ENCODE measurements around the gene DCST1.

The DCST1 gene

DNA sequence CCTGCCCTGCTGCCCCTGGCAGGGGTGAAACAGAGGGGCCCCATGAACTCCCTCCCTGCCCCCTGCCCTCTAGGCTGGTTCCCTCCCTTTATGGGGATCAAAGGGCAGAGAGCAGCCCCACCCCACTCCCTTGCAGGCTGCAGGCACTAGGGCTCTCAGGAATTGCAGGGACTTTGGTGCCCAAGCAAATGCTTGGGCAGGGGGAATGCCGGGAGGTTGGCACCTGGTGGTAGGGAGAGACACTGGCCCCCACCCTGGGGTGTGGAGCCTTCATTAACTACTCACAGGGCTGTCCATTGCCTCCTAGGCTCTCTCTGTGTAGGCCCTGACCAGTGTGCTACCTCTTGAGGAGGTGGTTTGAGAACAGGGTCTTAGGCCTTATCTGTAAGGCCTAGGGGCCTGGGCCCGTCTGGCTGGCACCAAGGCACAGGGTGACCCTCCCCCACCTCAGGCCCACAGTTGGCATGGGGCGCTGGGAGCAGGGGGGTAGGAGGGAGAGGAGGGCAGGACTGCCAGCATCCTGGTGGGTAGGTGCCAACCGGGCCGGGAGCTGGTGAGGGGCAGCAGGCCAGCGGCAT, 26.3 kb upstream of the DCST1 start:
- Mint-ChIP-seq H3K4me3 (no peak overlapping the region), H3K27ac (peak overlapping the region; percentile 92), H3K9me3 (no peaks in the 10 kb centered on the region), H3K4me1 (peaks cover 59% of the 10 kb centered on the region), H3K27me3 (no peaks in the 10 kb centered on the region), H3K36me3 (no peaks in the 10 kb centered on the region)

GRCh38 chr1:155008015-155008941, 25.3 kb upstream of the DCST1 start:
- peak overlapping the region; percentile 96 for H3K27ac Mint-ChIP-seq
- H3K27me3 Mint-ChIP-seq = no peaks in the 10 kb centered on the region
- H3K4me3 Mint-ChIP-seq = peak overlapping the region; percentile 94
- no peaks in the 10 kb centered on the region for H3K9me3 Mint-ChIP-seq
- H3K36me3 Mint-ChIP-seq = no peaks in the 10 kb centered on the region
- H3K4me1 Mint-ChIP-seq = peaks cover 68% of the 10 kb centered on the region

- peak overlapping the region; percentile 94 for H3K4me3 Mint-ChIP-seq
- H3K9me3 Mint-ChIP-seq = no peaks in the 10 kb centered on the region
- H3K27ac Mint-ChIP-seq = peak overlapping the region; percentile 97
- H3K4me1 Mint-ChIP-seq = peaks cover 71% of the 10 kb centered on the region
- no peaks in the 10 kb centered on the region for H3K36me3 Mint-ChIP-seq
- no peaks in the 10 kb centered on the region for H3K27me3 Mint-ChIP-seq
Observed at GRCh38 chr1:155009221-155009711, 24.4 kb upstream of the DCST1 start.

GRCh38 chr1:155009742-155010141, 23.9 kb upstream of the DCST1 start:
- Mint-ChIP-seq H3K27me3 (no peaks in the 10 kb centered on the region), H3K4me3 (peak overlapping the region; percentile 94), H3K9me3 (no peaks in the 10 kb centered on the region), H3K4me1 (peaks cover 71% of the 10 kb centered on the region), H3K27ac (peak overlapping the region; percentile 97), H3K36me3 (no peaks in the 10 kb centered on the region)

- H3K27me3 Mint-ChIP-seq = no peaks in the 10 kb centered on the region
- H3K36me3 Mint-ChIP-seq = no peaks in the 10 kb centered on the region
- H3K4me1 Mint-ChIP-seq = peaks cover 69% of the 10 kb centered on the region
- H3K27ac Mint-ChIP-seq = peak overlapping the region; percentile 97
- H3K9me3 Mint-ChIP-seq = no peaks in the 10 kb centered on the region
- peak overlapping the region; percentile 94 for H3K4me3 Mint-ChIP-seq
Observed at GRCh38 chr1:155010211-155010918, 23.3 kb upstream of the DCST1 start.

GRCh38 chr1:155011004-155011416, 22.6 kb upstream of the DCST1 start:
- H3K36me3 Mint-ChIP-seq = peaks cover 2% of the 10 kb centered on the region
- peak overlapping the region; percentile 76 for H3K27ac Mint-ChIP-seq
- peak overlapping the region; percentile 94 for H3K4me3 Mint-ChIP-seq
- H3K27me3 Mint-ChIP-seq = no peaks in the 10 kb centered on the region
- no peaks in the 10 kb centered on the region for H3K9me3 Mint-ChIP-seq
- H3K4me1 Mint-ChIP-seq = peaks cover 69% of the 10 kb centered on the region

DNA sequence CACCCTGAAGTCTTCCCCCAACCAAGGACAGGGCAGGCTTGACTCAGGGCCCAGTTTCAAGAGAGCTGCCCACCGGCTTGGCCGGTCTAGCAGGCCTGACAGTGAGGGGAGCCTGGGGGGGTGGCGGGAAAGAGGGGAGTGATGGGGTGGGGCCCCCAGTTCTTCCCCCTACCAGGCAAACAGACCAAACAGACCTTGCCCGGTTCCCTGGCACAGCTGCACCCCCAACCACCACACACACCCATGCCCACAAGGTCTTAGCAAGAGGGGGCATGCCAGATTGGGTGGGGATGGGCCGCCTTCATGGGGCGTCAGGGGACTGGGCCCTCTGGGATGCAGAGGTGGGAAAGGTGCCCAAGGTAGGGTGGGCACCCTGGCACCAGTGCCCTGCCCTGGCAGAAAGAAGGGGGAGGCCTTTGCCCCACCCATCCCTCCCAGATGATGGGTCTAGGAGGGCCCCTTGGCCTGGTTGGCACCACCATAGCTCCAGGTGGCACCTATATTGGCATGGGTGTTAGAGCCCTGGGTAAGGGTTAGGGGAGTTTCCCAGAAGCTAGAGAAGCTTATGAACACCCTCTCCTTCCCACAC, 22.1 kb upstream of the DCST1 start:
- H3K27me3 Mint-ChIP-seq = no peaks in the 10 kb centered on the region
- peaks cover 69% of the 10 kb centered on the region for H3K4me1 Mint-ChIP-seq
- H3K27ac Mint-ChIP-seq = peak overlapping the region; percentile 94
- H3K36me3 Mint-ChIP-seq = peaks cover 2% of the 10 kb centered on the region
- H3K4me3 Mint-ChIP-seq = peak overlapping the region; percentile 94
- H3K9me3 Mint-ChIP-seq = no peaks in the 10 kb centered on the region

DNA sequence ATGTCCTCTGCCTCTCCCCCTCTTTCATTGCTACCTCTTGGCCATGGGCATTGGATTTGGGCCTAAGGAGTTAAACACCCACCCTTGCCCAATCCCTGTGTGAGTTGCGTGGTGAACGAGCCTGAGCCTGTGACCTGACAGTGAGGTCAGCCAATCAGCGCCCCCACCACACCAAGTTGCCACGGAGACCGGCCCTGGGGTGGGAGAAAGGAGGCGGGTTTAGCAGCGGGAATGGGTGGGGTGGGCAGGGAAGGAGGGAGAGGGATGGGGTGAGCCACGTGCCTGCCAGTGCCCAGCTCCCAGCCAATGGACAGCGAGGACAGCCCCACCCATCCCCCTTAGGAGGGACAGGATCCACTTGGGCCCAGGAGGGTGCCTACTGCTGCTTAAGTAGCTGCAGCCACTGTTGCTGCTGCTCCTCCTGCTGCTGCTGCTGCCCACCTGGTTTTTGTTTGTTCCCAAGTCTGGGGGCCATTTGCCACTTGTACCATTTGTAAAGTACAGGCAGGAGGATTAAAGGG, 21.5 kb upstream of the DCST1 start:
- no peaks in the 10 kb centered on the region for H3K27me3 Mint-ChIP-seq
- H3K36me3 Mint-ChIP-seq = peaks cover 2% of the 10 kb centered on the region
- peaks cover 68% of the 10 kb centered on the region for H3K4me1 Mint-ChIP-seq
- peak overlapping the region; percentile 71 for H3K4me3 Mint-ChIP-seq
- H3K9me3 Mint-ChIP-seq = no peaks in the 10 kb centered on the region
- H3K27ac Mint-ChIP-seq = peak overlapping the region; percentile 94

- peaks cover 73% of the 10 kb centered on the region for H3K4me1 Mint-ChIP-seq
- H3K9me3 Mint-ChIP-seq = no peaks in the 10 kb centered on the region
- no peaks in the 10 kb centered on the region for H3K27me3 Mint-ChIP-seq
- H3K27ac Mint-ChIP-seq = peak overlapping the region; percentile 86
- H3K4me3 Mint-ChIP-seq = peak overlapping the region; percentile 71
- H3K36me3 Mint-ChIP-seq = peaks cover 2% of the 10 kb centered on the region
Observed at GRCh38 chr1:155012776-155013602, 20.6 kb upstream of the DCST1 start.

DNA sequence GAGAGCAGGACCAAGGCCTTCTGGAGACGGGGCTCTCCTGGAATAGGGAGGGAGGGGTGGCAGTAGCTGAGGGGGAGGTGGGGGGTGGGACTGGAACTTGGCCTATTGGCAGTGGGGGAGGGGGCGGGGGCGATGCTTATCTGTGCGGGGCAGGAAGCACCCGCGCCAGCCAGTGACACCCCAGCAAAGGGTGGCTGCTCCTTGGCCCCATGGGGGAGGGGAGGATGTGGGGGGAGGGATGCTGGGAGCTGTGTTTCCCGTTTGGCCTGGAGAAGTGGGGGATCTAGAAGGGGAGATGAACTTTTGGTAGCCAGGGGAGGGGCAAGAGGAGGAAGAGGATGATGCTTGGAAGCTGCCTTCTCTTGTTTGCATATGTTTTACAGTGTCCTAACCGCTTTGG, 20.0 kb upstream of the DCST1 start:
- no peaks in the 10 kb centered on the region for H3K27me3 Mint-ChIP-seq
- H3K4me3 Mint-ChIP-seq = peak overlapping the region; percentile 71
- H3K27ac Mint-ChIP-seq = peak overlapping the region; percentile 68
- peaks cover 68% of the 10 kb centered on the region for H3K4me1 Mint-ChIP-seq
- H3K9me3 Mint-ChIP-seq = no peaks in the 10 kb centered on the region
- H3K36me3 Mint-ChIP-seq = peaks cover 2% of the 10 kb centered on the region

DNA sequence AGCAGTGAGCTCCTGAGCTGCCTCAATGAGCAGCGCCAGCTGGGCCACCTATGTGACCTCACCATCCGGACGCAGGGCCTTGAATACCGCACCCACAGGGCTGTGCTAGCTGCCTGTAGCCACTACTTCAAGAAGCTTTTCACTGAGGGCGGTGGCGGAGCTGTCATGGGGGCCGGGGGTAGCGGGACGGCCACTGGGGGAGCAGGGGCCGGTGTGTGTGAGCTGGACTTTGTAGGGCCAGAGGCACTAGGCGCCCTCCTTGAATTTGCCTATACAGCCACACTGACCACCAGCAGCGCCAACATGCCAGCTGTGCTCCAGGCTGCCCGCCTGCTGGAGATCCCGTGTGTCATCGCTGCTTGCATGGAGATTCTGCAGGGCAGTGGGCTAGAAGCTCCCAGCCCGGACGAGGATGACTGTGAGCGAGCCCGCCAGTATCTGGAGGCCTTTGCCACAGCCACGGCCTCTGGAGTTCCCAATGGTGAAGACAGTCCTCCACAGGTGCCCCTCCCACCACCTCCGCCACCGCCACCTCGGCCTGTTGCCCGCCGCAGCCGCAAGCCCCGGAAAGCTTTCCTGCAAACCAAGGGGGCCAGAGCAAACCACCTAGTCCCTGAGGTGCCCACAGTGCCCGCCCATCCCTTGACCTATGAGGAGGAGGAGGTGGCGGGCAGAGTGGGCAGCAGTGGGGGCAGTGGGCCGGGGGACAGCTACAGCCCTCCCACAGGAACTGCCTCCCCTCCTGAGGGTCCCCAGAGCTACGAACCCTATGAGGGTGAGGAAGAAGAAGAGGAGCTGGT, 18.7 kb upstream of the DCST1 start:
- H3K27me3 Mint-ChIP-seq = no peaks in the 10 kb centered on the region
- peaks cover 76% of the 10 kb centered on the region for H3K4me1 Mint-ChIP-seq
- no peaks in the 10 kb centered on the region for H3K9me3 Mint-ChIP-seq
- peak overlapping the region; percentile 15 for H3K4me3 Mint-ChIP-seq
- peaks cover 2% of the 10 kb centered on the region for H3K36me3 Mint-ChIP-seq
- H3K27ac Mint-ChIP-seq = no peak overlapping the region

- Mint-ChIP-seq H3K9me3 (no peaks in the 10 kb centered on the region), H3K4me3 (peak overlapping the region; percentile 58), H3K4me1 (peaks cover 76% of the 10 kb centered on the region), H3K36me3 (peaks cover 2% of the 10 kb centered on the region), H3K27me3 (no peaks in the 10 kb centered on the region), H3K27ac (peak overlapping the region; percentile 81)
Observed at GRCh38 chr1:155015527-155016230, 17.9 kb upstream of the DCST1 start.

DNA sequence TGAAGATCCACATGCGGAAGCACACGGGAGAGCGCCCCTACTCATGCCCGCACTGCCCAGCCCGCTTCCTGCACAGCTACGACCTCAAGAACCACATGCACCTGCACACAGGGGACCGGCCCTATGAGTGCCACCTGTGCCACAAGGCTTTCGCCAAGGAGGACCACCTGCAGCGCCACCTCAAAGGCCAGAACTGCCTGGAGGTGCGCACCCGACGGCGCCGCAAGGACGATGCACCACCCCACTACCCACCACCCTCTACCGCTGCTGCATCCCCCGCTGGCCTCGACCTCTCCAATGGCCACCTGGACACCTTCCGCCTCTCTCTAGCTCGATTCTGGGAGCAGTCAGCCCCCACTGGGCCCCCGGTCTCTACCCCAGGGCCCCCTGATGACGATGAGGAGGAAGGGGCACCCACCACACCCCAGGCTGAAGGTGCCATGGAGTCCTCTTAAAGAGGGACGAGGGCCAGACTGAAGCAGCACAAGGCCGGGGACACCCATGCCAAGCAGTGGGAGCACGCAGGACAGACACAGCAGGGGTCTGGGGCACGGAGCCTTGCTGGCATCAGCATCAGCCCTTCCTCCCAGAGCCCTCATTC, 17.3 kb upstream of the DCST1 start:
- Mint-ChIP-seq H3K27me3 (no peaks in the 10 kb centered on the region), H3K27ac (peak overlapping the region; percentile 81), H3K4me3 (peak overlapping the region; percentile 73), H3K36me3 (peaks cover 2% of the 10 kb centered on the region), H3K4me1 (peaks cover 71% of the 10 kb centered on the region), H3K9me3 (no peaks in the 10 kb centered on the region)
